GM19043 (cell line): ENCODE measurements around the gene GALNT2.

Experiments
- ATAC-seq: cut with Tn5 transposase; IDR thresholded peaks from one replicate; pipeline ENCODE4 v1.9.1; 2021; ENCODE audit warnings: low read depth; ENCODE audit not compliant: unreplicated experiment

The GALNT2 gene

DNA sequence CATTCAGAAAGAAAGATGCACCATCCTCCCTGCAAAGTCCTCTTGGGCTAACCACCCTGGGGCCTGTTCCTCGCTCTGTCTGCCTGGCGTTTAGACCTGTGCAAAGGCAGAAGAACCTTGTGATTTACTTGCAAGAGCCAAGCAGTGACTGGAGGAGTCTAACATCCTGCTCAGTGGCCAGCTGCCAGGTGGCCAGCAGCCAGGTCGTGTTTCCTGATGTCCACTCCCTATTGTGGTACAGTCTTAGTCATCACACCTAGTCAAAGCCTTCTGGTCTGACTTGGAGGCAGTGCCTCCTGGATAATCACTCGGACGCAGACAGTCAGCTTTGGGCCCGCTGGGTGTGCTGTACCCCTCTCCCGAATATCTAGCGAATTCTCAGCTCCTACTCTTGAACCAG is 241.0 kb downstream of the GALNT2 start:
- ATAC-seq = no peak

DNA sequence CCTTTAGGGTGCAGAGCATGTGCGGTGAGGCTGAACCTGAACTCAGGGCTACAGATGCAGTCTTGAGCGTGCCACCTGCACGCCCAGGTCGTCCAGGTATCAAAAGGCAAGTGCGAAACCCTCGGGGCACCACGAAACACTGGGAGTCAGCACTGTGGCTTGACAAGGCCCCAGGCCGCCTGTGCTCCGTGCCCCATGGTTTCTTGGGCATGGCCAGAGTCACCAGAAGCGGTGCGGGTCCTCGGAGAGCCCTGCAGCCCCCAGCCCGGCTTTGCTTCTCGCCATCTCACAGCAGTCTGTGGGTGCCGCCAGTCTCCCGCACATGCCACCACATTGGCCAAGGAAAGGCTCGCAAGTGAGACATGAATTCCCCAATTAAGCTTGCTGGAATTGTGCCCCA is 241.8 kb downstream of the GALNT2 start:
- no peak for ATAC-seq

DNA sequence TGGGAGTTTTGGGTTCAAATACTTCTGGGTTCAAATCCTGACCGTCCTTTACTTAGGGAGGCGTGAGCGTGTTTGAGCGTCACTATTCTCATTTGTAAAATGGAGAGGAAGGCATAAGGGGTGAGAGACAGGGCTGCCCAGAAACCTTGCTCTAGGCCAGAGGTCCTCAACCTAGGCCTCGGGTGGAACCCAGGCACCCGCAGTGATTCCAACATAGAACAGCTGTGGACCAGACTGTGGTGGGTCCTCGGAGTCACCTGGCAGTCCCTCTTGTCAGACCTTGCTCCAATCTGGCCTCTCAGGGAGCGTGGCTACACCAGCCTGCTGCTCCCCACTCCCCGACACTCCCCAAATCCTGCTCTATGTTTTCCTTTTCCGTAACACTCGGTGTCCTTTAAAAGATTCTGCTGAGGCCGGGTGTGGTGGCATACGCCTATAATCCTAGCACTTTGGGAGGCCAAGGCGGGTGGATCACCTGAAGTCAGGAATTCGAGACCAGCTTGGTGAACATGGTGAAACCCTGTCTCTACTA is 242.7 kb downstream of the GALNT2 start:
- ATAC-seq = no peak

DNA sequence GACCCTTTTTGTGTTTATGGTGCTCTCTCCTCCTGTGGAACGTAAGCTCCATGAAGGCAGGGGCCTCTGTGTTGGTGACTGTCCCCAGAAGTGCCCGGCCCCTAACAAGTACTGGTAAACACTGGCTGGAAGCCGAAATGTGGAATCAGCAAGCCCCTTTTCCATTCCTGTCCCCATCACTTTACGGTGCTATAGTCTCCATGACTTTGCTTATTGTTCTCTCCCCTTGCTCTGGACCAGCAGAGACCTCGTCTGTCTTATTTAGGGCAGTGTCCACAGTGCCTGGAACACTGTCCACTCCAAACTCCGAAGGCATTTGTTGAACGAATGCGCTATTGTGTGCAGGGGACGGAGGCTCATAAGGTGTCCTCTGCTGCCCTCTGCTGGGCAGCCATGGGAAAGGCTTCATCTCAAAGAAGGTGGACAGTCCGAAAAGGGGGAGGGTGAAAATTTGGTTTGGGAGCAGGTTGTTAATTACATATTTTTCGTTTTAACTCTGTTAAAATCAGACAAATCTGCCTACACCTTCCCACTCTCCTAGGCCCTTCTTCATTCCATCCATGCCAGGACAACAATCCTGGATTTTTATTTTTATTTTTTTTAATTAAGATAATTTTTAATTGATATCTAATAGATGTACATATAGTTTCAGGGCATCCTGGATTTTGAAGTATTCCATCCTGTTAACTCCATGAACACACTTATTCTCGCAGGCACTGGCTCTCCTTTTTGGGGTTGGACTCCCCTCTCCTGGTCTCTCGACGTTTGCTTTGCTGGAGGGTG is 243.5 kb downstream of the GALNT2 start:
- peak; percentile 65 for ATAC-seq

DNA sequence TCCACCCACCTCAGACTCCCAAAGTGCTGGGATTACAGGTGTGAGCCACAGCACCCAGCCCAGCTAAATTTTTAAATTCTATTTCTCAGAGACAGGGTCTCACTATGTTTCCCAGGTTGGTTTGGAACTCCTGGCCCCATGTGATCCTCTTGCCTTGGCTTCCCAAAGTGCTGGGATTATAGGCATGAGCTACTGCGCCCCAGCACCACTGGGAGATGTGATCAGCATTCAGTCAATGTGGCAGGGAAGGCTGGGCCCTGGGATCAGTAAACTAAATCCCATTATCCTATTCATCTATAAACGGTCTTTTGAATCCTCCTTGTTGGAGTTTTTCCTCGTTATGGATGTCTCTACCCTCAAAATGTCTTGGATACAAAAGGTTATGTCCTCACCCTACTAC is 245.6 kb downstream of the GALNT2 start:
- ATAC-seq = no peak

DNA sequence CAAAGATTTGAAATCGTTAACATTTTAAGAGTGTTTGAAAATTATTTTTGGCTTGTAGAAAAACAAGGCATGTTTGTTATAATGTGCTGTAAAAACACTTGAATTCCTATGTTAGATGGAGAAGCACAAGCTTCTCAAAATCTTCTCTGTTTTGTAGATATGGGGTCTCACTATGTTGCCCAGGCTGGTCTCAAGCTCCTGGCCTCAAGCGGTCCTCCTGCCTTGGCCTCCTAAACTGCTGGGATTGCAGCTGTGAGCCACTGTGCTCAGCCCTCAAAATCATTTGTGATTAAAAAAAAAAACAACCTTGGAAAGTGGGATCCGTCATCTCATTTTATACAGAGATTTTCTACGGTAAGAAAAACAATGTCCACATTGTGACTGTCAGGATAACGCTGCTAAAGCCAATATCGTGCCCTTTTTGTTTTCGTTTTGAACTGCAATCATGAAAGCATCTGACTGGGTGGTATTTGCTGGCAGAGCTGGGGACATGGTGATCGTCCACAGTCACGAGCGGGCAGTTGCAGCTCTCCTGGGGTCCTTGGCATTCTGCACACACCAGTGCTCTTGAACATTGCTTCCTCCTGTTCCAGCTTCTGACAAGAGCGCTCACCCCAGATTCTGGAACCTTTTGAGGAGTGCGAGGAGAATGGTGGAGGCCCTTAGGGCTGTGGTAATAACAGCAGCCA is 246.6 kb downstream of the GALNT2 start:
- ATAC-seq = no peak

DNA sequence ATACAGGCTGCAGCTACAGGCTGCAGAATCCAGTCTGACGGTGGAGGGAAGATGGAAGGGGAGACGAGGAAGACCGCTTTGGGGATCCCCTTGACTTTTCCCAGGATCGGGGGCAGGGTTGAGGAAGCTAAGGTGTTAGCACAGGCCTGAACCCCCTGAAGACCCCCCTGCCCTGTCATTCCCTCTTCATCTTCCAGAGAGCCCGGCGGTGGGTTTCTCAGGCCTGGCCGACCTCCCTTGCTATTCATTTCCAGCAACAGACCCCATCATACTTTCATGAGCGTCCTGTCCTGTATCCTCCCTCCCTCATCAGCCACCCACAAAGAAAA is 247.1 kb downstream of the GALNT2 start:
- ATAC-seq = no peak

DNA sequence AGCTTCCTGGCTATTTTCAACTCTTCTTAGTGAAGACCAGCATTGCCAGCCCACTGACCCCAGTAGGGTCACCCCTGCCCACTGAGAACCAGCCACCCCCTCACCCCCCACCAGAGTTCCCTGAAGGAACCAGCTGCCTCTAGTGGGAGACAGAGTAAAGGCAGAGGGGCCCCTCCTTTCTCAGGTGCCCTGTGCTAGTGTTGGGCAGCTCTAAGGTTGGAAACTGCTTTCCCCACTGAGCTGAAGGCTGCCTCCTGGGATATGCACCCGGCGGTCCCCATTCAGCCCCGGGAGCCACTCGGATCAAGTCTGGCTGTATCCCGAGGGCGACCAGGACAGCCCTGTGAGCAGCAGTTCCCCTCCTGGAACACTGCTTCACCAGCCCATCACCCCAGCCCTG is 248.1 kb downstream of the GALNT2 start:
- no peak for ATAC-seq

DNA sequence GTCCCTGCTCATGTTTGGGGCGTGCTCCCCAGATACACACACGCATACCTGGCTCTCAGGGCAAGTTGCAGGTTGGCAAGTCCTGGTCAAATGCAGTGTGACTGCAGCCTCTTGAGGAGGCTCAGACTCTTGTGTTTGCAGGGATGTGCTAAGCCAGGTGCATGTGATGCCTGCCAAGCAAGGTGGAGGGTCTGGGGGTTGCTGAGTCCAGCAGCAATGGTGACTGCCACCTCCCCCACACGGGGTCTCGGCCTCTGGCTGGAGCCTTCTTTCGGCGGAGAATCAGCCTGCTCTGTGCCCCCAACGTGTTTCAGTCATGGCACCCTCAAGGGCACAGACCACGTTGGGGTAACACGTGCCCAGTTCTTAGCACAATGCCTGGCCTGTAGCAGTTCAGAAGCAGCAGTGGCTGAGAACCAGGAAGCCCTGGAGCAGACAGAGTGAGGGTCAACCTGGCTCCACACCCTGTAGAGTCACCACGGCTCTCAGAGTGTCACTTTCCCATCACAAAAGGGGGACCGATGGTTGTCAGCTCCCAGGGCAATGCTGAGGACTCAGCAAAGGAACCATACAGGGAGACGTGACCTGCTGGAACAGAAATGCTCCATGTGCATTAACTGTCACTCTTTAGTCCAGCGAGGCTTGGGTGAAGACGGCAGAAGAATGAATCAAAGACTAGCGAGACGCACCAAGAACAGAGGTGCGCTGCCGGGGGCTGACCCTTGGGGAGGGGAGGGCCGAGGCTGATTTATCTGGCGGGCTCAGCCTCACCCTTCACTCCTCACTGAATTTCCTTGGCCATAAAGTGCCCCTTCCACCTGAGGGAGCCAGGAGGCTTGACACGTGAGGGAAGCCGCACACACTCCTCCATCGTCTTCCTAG is 250.1 kb downstream of the GALNT2 start:
- ATAC-seq = no peak

DNA sequence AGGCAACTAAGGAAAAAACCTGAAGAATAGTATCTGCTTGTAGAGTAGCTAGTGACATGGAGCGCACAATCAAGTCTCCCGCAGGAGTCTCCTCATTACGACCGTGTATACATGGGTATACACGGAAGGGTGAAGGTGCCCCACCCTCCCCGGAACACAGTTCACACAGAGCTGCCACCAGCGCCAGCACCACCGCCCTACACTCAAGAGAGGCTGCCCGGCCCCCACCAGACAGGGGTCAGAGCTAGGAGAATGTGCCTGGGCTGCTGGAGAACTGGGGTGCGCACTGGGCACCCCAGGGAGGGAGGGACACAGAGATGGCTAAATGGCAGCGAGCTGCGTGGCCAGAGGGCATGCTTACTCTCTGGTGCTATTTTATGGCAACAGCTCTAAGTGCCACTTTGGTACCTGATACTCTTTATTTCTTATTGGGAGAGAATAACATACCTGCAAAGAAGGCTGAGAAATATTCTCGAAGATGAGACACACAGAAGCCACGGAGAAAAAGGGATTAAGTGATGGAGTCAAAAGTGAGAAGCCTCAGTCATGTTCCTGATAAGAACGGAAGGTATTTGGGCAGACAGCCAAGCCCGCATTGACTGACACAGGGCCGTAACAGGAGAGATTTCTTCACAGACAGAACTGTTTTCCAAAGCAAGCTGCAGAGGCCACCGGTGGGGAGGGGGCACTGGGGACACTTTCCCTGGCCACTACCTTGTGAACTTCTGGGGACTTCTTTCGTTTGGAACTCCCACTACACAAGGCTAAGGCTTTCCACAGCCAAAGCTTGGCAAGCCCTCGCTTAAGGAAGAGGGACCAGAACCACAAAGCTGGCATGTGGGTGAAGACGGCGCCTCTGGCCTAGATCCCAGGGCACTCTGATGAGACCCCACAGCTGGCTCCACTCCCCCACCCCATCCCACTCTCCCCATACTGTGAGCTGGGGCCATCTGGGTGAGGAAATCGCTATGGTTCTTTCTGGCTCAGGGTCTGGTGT is 251.1 kb downstream of the GALNT2 start:
- no peak for ATAC-seq

DNA sequence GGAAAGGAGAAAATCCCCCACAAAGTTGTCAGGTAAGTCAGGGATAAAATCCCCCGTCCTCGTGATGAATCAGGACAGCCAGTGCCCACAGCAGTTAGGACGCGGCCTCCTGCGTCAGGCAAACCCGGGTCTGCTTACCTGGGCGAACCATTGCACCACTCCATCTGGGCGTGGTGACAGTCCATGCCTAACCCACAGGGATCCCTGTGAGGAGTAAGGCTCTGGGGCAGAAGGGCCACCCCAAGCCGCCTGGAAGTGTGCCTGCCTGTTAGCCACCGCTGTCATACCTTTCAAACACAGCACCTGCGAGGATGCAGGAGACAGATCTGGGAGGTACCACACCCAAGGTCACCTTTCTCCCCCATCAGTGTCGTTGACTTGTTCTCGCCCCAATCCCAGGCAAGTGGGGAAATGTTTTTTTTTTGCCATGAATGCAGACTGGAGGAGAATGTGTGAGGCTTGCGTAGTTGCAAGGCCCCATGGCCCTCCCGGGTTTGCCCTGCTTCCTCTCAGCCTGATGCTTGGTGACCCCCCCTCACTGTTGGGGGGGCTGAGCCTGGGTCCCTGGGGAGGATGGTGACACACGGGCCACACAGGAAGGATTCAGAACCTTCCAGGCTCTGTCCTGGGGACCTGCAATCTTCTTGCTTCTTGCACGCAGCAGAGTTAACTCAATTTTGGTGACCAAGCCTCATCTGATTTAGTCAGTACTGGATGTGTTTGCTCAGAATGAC is 252.1 kb downstream of the GALNT2 start:
- ATAC-seq = no peak

DNA sequence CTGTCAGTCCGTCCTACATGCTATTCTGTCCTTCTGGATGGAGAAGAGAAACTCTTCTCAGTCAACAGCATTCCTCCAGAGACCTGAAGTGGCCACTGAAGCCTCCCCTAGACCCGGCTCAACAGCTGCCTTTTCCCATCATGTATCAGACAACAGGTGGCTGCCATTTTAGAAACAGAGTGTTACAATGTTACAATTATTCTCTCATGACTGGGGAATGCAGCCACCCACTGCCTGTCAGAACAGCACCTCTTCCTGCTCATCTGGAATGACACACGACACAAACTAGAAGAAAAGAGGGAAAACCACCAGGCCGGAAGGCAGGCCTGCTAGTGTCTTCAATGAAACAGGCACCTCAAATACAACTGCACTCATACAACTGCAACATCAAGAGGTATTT is 253.8 kb downstream of the GALNT2 start:
- ATAC-seq = no peak

DNA sequence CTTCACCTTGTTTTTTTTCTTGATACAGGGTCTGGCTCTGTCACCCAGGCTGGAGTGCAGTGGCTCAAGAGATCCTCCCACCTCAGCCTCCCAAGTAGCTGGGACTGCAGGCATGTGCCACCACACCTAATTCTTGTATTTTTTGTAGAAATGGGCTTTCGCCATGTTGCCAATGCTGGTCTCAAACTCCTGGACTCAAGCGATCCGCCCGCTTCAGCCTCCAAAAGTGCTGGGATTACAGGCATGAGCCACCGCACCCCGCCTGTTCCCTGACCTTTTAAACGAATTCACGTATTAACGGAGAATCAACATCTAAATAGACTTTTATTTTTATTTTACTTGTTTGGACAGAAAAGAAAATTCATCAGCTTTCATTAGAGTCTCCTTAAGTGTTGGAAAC is 254.3 kb downstream of the GALNT2 start:
- no peak for ATAC-seq

DNA sequence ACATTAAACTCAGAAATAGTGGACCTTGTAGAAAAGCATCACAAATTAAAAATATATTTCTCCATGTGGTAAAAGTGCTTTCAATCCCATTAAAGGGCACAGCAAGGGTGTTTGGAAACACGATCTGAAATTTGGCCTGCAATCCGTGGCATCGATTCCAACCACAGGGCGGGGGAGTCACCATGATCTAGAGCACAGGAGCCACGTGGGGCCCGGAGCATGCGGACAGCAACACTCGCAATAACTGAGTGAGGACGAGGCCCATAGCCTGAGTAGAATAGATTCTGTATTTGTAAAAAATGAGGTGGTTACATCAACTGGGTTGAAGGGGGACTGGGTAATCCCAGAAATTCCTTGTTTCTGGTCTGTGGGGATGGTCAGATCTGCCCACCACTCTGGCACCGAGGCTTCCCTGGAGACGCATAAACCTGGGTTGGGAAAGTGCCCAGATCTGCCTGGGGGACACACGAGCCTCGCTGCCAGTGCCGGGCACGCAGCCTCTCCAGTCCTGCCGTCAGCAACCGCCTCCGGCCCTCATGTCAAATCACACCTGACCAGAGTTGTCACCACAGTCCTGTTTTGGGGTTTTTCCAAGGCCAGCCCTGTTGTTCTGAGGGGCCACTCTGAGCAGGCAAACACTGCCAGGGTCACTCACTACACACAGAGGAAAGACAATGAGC is 254.8 kb downstream of the GALNT2 start:
- ATAC-seq = no peak

DNA sequence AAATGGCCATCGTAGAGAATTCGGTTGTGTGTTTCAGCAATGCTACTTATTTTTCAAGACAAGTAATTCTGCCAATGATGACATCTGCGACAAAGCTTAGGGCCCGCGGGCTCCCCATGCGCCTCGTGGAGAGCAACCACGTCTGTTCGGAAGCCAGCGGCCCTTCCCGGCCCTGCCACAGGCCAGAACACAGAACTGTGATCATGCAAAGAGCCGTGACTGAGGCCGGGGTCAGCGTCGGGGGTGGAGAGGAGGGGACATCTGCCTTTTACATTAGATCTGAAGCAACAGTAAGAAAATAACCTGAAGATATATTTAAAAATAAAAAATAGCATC is 255.4 kb downstream of the GALNT2 start:
- ATAC-seq = no peak

DNA sequence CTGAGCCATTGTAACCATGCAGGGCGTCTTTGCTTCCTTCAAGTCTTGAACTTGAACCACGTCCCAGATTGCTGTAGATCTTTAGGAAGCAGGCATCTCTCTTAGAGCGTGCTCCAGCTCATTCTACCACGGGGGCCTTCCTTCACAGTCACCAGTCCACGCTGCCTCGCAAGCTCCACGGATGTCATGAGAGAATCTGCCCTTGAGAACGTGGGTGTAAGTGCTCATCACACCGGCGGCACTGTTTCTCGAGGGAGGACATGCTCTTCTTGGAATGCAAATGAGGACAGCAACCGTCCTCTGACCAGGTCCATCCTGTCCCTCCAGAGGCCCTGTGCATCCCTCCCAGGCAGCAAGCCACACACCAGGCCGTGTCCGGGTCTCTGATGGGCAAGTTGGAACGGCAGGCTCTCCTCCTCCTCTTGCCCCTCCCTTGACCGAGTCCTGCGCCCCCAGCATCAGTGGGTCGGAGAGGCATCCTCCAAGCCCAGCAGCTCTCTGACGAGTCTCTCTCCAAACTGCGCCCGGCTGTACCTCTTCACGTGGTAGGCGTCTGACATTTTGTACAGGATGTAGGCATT is 256.0 kb downstream of the GALNT2 start:
- ATAC-seq = no peak

DNA sequence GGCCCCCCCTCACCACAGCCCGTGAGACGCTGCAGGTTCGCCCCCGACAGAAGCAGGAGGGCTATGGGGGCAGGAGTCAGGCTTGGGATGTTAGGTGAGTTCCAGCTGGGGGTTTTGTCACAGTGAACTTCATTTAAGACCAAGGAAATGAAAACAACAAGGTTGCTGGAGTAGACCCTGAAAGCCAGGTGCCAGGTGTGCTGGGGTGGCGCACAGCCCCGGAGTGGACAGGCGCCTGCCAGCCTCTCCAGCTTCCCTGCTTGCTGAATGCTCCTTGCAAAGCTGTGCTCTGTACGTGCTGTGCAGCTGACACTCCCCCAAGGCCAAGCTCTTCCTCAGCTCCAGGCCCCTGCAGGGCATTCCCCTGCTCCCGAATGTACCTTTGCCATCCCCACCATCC is 256.6 kb downstream of the GALNT2 start:
- no peak for ATAC-seq
